ENCODE data around the gene BHLHE23.
"Not testable (repeated sequence)": the region's sequence is repeated elsewhere in the genome, so short reads cannot be mapped to it uniquely, and the experiment has no call there.

Gene BHLHE23

DNA sequence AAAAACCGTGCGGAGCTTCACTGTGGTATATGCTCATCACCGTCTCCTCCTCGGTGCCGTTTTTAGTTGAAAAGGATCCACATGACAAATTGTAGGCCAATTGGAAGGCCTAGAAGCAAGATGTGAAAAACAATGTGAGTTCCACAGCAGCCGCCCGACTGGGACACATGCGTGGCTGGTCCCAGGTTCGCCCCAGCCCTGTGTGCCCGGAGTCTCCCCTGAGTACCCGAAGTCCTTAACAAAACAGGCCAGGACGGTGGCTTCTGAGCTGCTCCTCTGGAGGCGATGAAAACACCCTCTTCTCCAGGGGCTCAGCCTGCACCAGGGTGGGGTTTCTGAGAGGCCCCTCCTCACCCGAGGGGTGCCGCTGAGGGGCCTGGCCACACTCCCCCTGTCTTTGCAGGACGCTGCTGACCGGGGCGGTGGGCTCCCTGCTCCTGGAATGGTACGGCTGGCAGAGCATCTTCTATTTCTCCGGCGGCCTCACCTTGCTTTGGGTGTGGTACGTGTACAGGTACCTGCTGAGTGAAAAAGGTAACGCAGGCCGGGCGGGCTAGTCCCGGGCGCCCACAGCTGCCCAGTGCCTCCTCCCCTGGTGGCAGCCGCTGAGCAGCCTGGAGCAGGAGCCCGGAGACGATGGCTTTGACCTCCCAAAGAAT lies 44.4 kb downstream of the BHLHE23 start:
- Mint-ChIP-seq H3K36me3 (peaks cover 4% of the 10 kb centered on the region), H3K4me1 (peaks cover 4% of the 10 kb centered on the region), H3K27ac (no peak overlapping the region), H3K9me3 (no peaks in the 10 kb centered on the region), H3K4me3 (no peak overlapping the region)
- DNase-seq (ENCODE audit: low spot score in 2 of 2) (no peak), ATAC-seq (no peak)

DNA sequence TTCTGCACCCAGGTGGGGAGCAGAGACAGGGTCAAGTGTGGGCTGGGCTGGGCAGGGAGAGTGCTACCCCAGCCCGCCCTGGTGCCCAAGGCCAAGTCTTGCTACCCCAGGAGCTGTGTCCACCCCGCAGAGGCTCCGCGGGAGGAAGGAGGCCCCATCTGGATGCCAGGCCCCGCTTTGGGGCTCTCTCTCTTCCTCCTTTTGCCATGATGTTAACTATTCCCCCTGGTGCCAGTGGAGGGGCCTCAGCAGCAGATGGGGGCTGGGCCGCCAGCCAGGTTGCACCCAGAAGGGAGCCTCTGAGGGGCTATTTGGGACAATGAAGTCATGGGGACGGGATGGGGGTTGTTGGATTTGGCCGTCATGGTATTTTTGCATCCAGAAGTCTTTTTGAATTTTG lies 45.0 kb downstream of the BHLHE23 start:
- peaks cover 4% of the 10 kb centered on the region for H3K36me3 Mint-ChIP-seq
- H3K4me1 Mint-ChIP-seq = peaks cover 4% of the 10 kb centered on the region
- no peaks in the 10 kb centered on the region for H3K9me3 Mint-ChIP-seq
- H3K27ac Mint-ChIP-seq = no peak overlapping the region
- no peak for ATAC-seq
- H3K4me3 Mint-ChIP-seq = no peak overlapping the region
- no peak for DNase-seq (ENCODE audit: low spot score in 2 of 2)

DNA sequence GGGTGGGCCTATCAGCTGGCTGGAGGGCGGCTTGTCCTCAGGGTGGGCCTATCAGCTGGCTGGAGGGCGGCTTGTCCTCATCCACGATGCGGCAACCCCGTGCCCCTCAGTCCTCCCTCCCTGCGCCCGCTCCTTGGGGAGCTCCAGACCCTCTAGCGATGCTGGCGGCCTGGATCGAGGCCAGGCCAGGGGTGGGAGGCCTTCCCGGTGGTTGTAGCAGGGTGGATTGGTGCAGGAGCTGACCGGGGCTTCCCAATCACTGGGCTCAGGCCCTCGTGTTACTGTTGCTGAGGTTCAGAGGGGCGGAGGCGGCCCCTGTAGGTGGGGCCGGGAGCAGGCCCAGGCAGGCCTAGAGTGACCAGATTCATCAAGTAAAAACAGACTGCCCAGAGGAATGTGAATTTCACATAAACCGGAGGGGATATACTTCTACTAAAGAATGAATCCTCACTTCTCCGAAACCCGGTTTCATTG lies 45.4 kb downstream of the BHLHE23 start:
- Mint-ChIP-seq H3K4me3 (no peak overlapping the region), H3K27ac (no peak overlapping the region), H3K4me1 (peaks cover 4% of the 10 kb centered on the region), H3K36me3 (peaks cover 4% of the 10 kb centered on the region), H3K9me3 (no peaks in the 10 kb centered on the region)
- no peak for DNase-seq (ENCODE audit: low spot score in 2 of 2)
- ATAC-seq = no peak

DNA sequence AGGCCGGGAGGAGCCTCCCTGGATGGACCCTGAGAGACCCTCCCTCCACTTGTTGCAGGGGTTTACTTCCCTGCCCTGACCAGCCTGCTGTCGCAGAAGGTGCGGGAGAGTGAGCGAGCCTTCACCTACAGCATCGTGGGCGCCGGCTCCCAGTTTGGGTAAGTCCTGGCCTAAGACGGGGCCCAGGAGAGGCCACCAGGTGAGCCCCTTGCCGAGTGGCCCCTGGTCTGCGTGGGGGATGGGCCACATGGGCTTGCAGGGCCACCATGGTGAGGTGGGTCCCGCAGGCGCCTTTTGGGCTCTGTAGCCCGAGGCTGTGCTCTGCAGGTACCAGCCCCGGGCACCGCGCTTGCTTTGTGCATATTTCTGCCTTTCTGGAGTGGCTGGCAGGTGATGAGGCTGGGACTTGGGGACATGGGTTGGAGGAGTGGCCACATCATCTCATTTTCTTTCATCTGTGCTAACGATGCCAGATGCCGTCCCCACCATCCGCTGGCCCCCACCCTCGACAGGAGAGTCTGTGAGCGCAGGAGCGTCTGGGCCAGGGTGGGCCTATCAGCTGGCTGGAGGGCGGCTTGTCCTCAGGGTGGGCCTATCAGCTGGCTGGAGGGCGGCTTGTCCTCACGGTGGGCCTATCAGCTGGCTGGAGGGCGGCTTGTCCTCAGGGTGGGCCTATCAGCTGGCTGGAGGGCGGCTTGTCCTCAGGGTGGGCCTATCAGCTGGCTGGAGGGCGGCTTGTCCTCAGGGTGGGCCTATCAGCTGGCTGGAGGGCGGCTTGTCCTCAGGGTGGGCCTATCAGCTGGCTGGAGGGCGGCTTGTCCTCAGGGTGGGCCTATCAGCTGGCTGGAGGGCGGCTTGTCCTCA lies 46.1 kb downstream of the BHLHE23 start:
- not testable (repeated sequence) for H3K4me3 Mint-ChIP-seq; H3K9me3 Mint-ChIP-seq; DNase-seq (ENCODE audit: low spot score in 2 of 2); ATAC-seq; H3K36me3 Mint-ChIP-seq; H3K4me1 Mint-ChIP-seq
- H3K27ac Mint-ChIP-seq = peak overlapping the region; percentile 68

DNA sequence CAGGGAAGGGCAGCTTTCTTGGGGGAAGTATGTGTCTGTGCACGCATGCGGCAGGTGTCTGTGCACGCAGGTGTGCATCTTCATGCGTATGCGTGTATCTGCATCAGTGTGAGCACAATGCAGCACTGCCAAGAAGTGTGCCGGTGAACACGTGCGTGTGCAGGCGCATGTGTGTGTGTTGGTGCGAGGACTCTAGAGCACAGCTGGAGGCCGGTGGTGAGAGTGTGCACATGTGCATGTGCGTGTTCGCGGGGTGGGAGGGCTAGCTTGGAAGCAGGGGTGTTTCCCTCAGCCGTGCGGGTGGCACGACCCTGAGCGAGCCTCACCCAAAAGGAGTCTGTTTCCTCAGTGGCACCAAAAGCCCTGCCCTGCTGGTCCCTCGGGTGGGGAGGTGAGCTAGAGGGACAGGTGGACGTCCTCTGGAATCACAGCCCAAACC lies 46.7 kb downstream of the BHLHE23 start:
- H3K27ac Mint-ChIP-seq = peak overlapping the region; percentile 68
- no peaks in the 10 kb centered on the region for H3K9me3 Mint-ChIP-seq
- ATAC-seq = no peak
- peaks cover 4% of the 10 kb centered on the region for H3K36me3 Mint-ChIP-seq
- no peak for DNase-seq (ENCODE audit: low spot score in 2 of 2)
- H3K4me1 Mint-ChIP-seq = no peaks in the 10 kb centered on the region
- no peak overlapping the region for H3K4me3 Mint-ChIP-seq

DNA sequence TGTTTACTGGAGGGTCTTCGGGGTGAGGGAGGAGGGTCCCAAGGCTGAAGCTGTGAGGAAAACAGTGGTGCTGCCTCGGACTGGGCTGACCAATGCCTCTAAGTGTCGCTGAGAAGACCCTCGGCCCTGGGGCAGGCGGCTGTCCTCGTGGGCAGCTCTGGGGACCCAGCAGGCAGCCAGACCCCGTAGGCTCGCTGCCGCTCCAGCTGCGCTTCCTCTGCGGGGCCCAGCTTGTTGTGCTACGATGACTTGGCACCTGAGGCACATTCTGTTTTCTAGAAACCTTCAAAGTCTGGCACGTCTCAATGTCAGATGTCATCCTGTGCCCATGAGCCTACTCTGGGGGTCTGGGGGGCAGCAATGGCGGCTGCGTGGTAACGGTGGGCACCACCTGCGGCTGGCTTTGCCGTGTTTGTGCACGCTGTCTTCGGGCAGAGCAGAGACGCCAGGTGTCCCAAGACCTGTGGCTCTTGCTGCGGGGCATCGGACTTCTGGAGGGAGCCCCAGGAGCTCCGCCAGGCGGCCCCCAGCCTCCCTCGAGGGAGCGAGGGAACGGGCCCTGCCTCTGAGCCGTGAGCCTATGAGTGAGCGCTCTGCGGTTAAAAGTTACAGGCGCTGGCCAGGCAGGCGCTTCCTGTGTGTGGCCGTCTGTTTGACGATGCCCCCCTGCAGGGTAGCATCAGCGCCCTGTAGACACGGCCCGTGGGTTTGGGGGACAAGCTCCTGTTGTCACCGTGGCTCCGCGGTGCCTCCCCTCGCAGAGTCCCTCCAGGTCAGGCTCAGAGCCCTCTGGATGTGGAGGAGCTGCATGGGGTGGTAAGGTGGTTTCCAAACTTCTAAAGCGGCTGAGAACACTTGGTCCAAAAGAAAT lies 47.4 kb downstream of the BHLHE23 start:
- ATAC-seq (no peak), DNase-seq (ENCODE audit: low spot score in 2 of 2) (no peak)
- Mint-ChIP-seq H3K27ac (no peak overlapping the region), H3K4me1 (peaks cover 5% of the 10 kb centered on the region), H3K4me3 (no peak overlapping the region), H3K9me3 (no peaks in the 10 kb centered on the region), H3K36me3 (peaks cover 10% of the 10 kb centered on the region)

DNA sequence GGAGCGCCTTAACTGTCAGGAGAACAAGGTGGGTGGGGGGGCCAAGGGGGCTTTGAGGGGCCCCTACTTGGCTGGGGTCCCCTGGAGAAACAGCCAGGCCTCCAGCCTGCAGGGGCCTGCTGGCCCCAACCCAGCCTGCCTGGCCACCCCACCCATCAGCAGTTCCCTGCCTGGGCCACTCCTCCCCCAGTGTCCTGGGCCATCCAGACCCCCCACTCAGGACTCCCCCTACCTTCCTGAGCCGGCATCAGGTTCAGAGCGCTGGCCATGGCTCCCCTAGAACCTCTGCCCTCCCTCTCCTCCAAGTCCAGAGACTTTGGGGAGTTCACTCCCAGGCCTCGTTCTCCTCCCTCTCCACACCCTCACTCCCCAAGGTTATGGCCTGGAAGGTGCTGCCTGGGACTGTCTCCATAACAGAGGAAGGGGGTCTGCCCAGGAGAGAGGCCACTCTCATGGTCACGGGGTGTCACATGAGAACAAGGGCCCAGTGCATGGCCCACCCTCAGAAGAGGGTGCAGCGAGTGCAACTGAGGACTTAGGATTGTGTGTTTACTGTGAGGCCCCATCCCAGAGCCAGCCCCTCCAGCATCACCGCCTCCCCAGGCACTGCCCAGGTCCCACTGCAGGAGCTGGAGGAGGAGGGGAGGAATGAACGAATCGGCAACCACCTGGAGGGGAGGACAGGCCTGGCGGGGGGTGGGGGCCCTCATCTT lies 48.2 kb downstream of the BHLHE23 start:
- no peak overlapping the region for H3K4me3 Mint-ChIP-seq
- ATAC-seq (no peak), DNase-seq (ENCODE audit: low spot score in 2 of 2) (no peak)
- H3K4me1 Mint-ChIP-seq = peaks cover 13% of the 10 kb centered on the region
- no peaks in the 10 kb centered on the region for H3K9me3 Mint-ChIP-seq
- no peak overlapping the region for H3K27ac Mint-ChIP-seq
- peaks cover 16% of the 10 kb centered on the region for H3K36me3 Mint-ChIP-seq

DNA sequence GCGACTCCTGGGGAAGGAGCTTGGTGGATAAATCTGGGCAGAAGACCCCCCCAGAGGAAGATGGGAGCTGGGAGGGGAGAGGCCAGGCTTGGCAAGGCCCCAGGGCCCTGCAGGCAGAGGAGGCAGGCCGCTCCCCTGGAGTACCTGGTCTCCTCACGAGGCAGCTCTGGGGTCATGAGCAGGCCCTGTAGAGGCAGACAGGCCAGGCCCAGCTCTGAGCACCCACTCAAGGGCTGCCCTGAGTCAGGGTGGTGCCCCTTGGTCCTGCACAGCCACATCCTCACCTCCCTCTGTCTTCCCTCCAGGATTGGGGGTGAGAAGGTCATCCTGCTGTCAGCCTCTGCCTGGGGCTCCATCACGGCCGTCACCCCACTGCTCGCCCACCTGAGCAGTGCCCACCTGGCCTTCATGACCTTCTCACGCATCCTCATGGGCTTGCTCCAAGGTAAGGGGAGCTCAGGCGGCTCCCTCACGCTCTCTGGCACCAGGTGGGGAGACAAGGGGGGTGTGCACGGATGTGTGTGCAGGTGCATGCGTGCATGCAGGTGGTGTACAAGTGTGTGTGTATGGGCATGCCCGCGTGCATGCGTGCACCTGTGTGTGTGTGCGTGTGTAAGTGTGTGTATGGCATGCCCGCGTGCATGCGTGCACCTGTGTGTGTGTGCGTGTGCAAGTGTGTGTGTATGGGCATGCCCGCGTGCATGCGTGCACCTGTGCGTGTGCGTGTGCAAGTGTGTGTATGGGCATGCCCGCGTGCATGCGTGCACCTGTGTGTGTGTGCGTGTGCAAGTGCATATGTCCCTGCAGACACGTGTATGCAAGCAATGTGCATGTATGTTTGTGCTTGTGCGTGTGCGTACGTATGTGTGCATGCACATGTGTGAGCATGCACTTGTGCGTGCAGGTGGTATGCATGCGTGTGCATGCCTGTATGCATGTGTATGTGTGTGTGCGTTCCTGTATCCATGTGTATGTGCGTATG lies 49.3 kb downstream of the BHLHE23 start:
- no peak for DNase-seq (ENCODE audit: low spot score in 2 of 2)
- Mint-ChIP-seq H3K4me3 (no peak overlapping the region), H3K4me1 (peaks cover 14% of the 10 kb centered on the region), H3K27ac (no peak overlapping the region), H3K36me3 (peaks cover 16% of the 10 kb centered on the region), H3K9me3 (no peaks in the 10 kb centered on the region)
- no peak for ATAC-seq

DNA sequence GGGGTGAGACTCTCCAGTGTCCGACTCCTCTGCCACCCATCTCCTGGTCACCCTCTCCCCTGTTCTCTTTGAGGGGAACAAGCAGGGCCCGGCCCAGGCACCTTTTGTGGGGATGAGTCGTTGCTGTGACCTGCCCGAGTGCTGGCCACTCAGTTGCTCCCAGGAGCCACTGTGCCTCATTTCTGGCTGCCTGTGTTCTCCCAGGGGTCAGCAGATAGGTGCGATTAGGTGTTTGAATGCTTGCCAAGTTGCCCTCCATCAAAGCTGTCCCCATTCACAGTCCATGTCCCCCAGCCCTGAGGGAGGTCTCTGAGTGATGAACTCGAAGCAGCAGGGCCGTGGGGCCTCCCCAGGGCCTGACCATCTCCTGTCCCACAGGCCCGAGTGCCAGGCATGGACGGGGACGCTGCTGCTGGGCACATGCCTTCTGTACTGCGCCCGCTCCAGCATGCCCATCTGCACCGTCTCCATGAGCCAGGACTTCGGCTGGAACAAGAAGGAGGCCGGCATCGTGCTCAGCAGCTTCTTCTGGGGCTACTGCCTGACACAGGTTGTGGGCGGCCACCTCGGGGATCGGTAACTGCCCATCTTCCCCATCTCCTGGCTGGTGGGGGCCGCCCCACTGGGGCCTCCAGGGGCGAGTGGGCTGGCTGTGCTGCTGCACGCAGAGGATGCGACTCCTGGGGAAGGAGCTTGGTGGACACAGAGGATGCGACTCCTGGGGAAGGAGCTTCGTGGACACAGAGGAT lies 50.2 kb downstream of the BHLHE23 start:
- Mint-ChIP-seq H3K9me3 (no peaks in the 10 kb centered on the region), H3K27ac (no peak overlapping the region), H3K4me1 (peaks cover 19% of the 10 kb centered on the region), H3K36me3 (peaks cover 16% of the 10 kb centered on the region), H3K4me3 (no peak overlapping the region)
- no peak for DNase-seq (ENCODE audit: low spot score in 2 of 2)
- no peak for ATAC-seq

All from stimulated activated effector memory CD8-positive, alpha-beta T cell treated with anti-CD3 and anti-CD28 coated beads, Interleukin-12 subunit alpha, Interleukin-12 subunit beta, amount 100 ng/mL, for 72 hours (primary cell).